Measurements from ENCODE around the gene HCN4. TPM values are rescaled to one million over a fixed set of nuclear protein-coding genes. Genes with fewer than 3 reads are reported as not detected.

HCN4 gene
- total RNA-seq, 4 donors from 2014 or later, result 0.17 TPM; not detected in 3

GRCh38 chr15:73370151-73370550 lies 1.4 kb upstream of the HCN4 start:
- peaks cover 9 to 27% (median 25%) of the 10 kb centered on the region in 4 donors for H3K4me1 ChIP-seq
- no peak overlapping the region for H3K27ac ChIP-seq (replicated peaks in 1 of 4)
- WGBS, result 65% methylated on average over 3 of the region's 3 CpGs
- no peaks in the 10 kb centered on the region for H3K9me3 ChIP-seq
- H3K27me3 ChIP-seq, result peaks cover 0 to 93% (median 26%) of the 10 kb centered on the region in 4 donors
- TF ChIP-seq EP300 (IDR thresholded peaks at IDR 0.05) (no peak), CTCF (IDR thresholded peaks at IDR 0.05) (no peak), POLR2AphosphoS5 (IDR thresholded peaks at IDR 0.05) (no peak), POLR2A (IDR thresholded peaks at IDR 0.05; ENCODE audit: low read depth) (no peak)
- H3K36me3 ChIP-seq, result no peaks in the 10 kb centered on the region
- intact Hi-C loops (cut with DNase I), result no loop called here
- no peak for DNase-seq (ENCODE audit: extremely low spot score)
- no peak overlapping the region for H3K4me3 ChIP-seq

GRCh38 chr15:73369154-73369694 lies 466 bp upstream of the HCN4 start:
- no peak for DNase-seq (ENCODE audit: extremely low spot score)
- 3% methylated on average over 32 of the region's 44 CpGs for WGBS
- Histone ChIP-seq H3K9me3 (no peaks in the 10 kb centered on the region), H3K36me3 (no peaks in the 10 kb centered on the region), H3K27ac (replicated peaks in 1 of 4) (no peak overlapping the region), H3K4me1 (peaks cover 3 to 27% (median 25%) of the 10 kb centered on the region in 4 donors), H3K4me3 (peak overlapping the region in 1 of 4 donors; percentile 46), H3K27me3 (peaks cover 0 to 94% (median 26%) of the 10 kb centered on the region in 4 donors)
- TF ChIP-seq POLR2AphosphoS5 (IDR thresholded peaks at IDR 0.05), result no peak
- TF ChIP-seq EP300 (IDR thresholded peaks at IDR 0.05), result no peak
- no peak for TF ChIP-seq POLR2A (IDR thresholded peaks at IDR 0.05; ENCODE audit: low read depth)
- intact Hi-C loops (cut with DNase I), result no loop called here

- DNase-seq (ENCODE audit: extremely low spot score), result no peak
- Histone ChIP-seq H3K27ac (replicated peaks in 1 of 4) (no peak overlapping the region), H3K4me3 (peak overlapping the region; percentile 39 to 50 (median 45)), H3K9me3 (no peaks in the 10 kb centered on the region), H3K36me3 (no peaks in the 10 kb centered on the region), H3K27me3 (peaks cover 0 to 98% (median 26%) of the 10 kb centered on the region in 4 donors), H3K4me1 (peaks cover 0 to 27% (median 25%) of the 10 kb centered on the region in 4 donors)
- intact Hi-C loops (cut with DNase I), result no loop called here
- 1% methylated on average over 16 of the region's 90 CpGs for WGBS
- TF ChIP-seq POLR2AphosphoS5 (IDR thresholded peaks at IDR 0.05) (no peak), POLR2A (IDR thresholded peaks at IDR 0.05; ENCODE audit: low read depth) (no peak), CTCF (IDR thresholded peaks at IDR 0.05) (no peak), EP300 (IDR thresholded peaks at IDR 0.05) (no peak)
These were observed 996 bp downstream of the HCN4 start for GRCh38 chr15:73367624-73368300.

- no peak for DNase-seq (ENCODE audit: extremely low spot score)
- Histone ChIP-seq H3K27me3 (peaks cover 0 to 100% (median 26%) of the 10 kb centered on the region in 4 donors), H3K4me3 (peak overlapping the region; percentile 39 to 50 (median 45)), H3K4me1 (peaks cover 0 to 27% (median 25%) of the 10 kb centered on the region in 4 donors), H3K27ac (replicated peaks in 1 of 4) (no peak overlapping the region), H3K9me3 (no peaks in the 10 kb centered on the region), H3K36me3 (no peaks in the 10 kb centered on the region)
- 53% methylated on average over 9 of the region's 28 CpGs for WGBS
- intact Hi-C loops (cut with DNase I), result no loop called here
- no peak for TF ChIP-seq CTCF (IDR thresholded peaks at IDR 0.05)
- no peak for TF ChIP-seq POLR2AphosphoS5 (IDR thresholded peaks at IDR 0.05)
- no peak for TF ChIP-seq EP300 (IDR thresholded peaks at IDR 0.05)
These were observed 1.8 kb downstream of the HCN4 start for GRCh38 chr15:73366766-73367623.

GRCh38 chr15:73364070-73364469 lies 4.7 kb downstream of the HCN4 start:
- WGBS, result 70% methylated on average over 2 of the region's 3 CpGs
- Histone ChIP-seq H3K4me1 (peaks cover 0 to 23% (median 22%) of the 10 kb centered on the region in 4 donors), H3K36me3 (no peaks in the 10 kb centered on the region), H3K4me3 (no peak overlapping the region), H3K27me3 (peaks cover 0 to 86% (median 19%) of the 10 kb centered on the region in 4 donors), H3K9me3 (no peaks in the 10 kb centered on the region), H3K27ac (replicated peaks in 1 of 4) (no peak overlapping the region)
- DNase-seq (ENCODE audit: extremely low spot score), result no peak
- intact Hi-C loops (cut with DNase I), result no loop called here
- TF ChIP-seq POLR2AphosphoS5 (IDR thresholded peaks at IDR 0.05) (no peak), CTCF (IDR thresholded peaks at IDR 0.05) (no peak), EP300 (IDR thresholded peaks at IDR 0.05) (no peak), POLR2A (IDR thresholded peaks at IDR 0.05; ENCODE audit: low read depth) (no peak)

Data from esophagus muscularis mucosa (tissue), 4 donors.